ENCODE results near the gene AFP. TPM values are rescaled to one million over a fixed set of nuclear protein-coding genes. Genes with fewer than 3 reads are reported as not detected.

AFP gene
- total and polyA plus RNA-seq, 10 of the 15 experiments (the other 5 are each of a cell fraction or from before 2014, with no cell fraction given), result 0.72 TPM; not detected in 9

DNA sequence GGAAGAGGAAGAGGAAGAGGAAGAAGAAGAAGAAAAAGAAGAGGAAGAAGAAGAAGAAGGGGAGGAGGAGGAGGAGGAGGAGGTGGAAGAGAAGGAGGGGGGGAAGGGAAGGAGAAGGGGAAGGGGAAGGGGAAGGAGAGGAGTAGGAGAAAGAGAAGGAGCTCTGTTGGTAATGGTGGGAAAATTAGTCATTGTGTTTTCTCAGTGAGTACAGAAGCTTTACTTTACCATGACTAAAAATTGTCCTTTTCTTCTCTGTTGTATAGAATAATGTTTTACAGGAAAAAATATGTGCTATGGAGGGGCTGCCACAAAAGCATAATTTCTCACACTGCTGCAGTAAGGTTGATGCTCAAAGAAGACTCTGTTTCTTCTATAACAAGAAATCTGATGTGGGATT is 49.6 kb downstream of the AFP start (continued):
- TF ChIP-seq STAT3 (IDR thresholded peaks at IDR 0.05; ENCODE audit: low read depth, low read length), result no peak

DNA sequence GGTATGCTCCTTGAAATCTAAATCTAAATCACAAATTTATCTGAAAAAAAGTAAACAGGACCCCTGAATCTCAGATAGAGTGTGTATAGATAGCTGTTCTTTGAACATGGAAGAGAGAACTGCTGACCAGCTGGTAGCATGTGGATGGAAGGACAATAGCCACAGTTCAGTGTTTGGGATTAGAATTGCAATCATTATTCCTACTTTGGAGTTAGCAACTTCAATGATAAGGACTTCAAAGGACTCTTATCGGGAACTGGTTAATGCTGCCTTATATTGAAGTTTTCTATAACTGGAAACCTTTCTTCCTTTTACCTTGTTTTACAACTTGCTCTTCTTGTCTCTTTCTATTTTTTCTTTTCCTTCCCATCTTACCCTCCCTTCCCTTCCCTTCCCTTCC is 50.5 kb downstream of the AFP start:
- no peak overlapping the region for H3K4me2 ChIP-seq (ENCODE audit: control insufficient read depth, insufficient read depth)
- no peaks in the 10 kb centered on the region for H3K79me2 ChIP-seq (ENCODE audit: control insufficient read depth, insufficient read depth, low read length)
- intact Hi-C loops (cut with micrococcal nuclease; ENCODE audit: unreplicated experiment) (no loop called here), in situ Hi-C loops (cut with MboI) (no loop called here)
- no peak for FAIRE-seq
- H3K36me3 ChIP-seq (ENCODE audit: control insufficient read depth in 2 of 2, insufficient read depth in 2 of 2, low read length in 1 of 2), result no peaks in the 10 kb centered on the region
- CTCF ChIA-PET, result interaction anchor here (0.6 kb wide), 1 partner anchor 25 kb away, joined by 3 read pairs; no protein-coding TSS in a partner anchor
- ATAC-seq, result no peak
- no peaks in the 10 kb centered on the region for H3K4me1 ChIP-seq (ENCODE audit: control insufficient read depth, insufficient read depth, low read length)
- no peaks in the 10 kb centered on the region for H3K9me3 ChIP-seq (replicated peaks; ENCODE audit: control insufficient read depth, insufficient read depth, low read length)
- H3K4me3 ChIP-seq, result no peak overlapping the region
- BruUV-seq (replicated peaks), result no TSS peak
- DNase-seq (ENCODE audit: low read depth, low spot score), result no peak
- SMC1A ChIA-PET (ENCODE audit: uncharacterized antibody, unreplicated experiment), result no interaction called here
- H3K27ac ChIP-seq (ENCODE audit: control insufficient read depth, insufficient read depth), result no peak overlapping the region
- H4K20me1 ChIP-seq (ENCODE audit: control insufficient read depth, insufficient read depth), result no peaks in the 10 kb centered on the region
- no peak overlapping the region for H2AFZ ChIP-seq (ENCODE audit: control insufficient read depth, low read depth, low read length)
- POLR2A ChIA-PET, result no interaction called here
- WGBS (ENCODE audit: insufficient coverage, insufficient replicate concordance, low lambda C conversion rate, missing lambda C conversion rate), result 80% methylated on average over 1 of the region's 1 CpG
- H3K27me3 ChIP-seq (replicated peaks in 1 of 2; ENCODE audit: control insufficient read depth in 2 of 2, insufficient read depth in 2 of 2, low read length in 1 of 2), result no peaks in the 10 kb centered on the region; a peak in 1 of 4 replicates
- no peak overlapping the region for H3K9ac ChIP-seq (ENCODE audit: control insufficient read depth, insufficient read depth, low read length)
- RAD21 ChIA-PET (ENCODE audit: unreplicated experiment), result no interaction called here
- TF ChIP-seq, protein P1, sequence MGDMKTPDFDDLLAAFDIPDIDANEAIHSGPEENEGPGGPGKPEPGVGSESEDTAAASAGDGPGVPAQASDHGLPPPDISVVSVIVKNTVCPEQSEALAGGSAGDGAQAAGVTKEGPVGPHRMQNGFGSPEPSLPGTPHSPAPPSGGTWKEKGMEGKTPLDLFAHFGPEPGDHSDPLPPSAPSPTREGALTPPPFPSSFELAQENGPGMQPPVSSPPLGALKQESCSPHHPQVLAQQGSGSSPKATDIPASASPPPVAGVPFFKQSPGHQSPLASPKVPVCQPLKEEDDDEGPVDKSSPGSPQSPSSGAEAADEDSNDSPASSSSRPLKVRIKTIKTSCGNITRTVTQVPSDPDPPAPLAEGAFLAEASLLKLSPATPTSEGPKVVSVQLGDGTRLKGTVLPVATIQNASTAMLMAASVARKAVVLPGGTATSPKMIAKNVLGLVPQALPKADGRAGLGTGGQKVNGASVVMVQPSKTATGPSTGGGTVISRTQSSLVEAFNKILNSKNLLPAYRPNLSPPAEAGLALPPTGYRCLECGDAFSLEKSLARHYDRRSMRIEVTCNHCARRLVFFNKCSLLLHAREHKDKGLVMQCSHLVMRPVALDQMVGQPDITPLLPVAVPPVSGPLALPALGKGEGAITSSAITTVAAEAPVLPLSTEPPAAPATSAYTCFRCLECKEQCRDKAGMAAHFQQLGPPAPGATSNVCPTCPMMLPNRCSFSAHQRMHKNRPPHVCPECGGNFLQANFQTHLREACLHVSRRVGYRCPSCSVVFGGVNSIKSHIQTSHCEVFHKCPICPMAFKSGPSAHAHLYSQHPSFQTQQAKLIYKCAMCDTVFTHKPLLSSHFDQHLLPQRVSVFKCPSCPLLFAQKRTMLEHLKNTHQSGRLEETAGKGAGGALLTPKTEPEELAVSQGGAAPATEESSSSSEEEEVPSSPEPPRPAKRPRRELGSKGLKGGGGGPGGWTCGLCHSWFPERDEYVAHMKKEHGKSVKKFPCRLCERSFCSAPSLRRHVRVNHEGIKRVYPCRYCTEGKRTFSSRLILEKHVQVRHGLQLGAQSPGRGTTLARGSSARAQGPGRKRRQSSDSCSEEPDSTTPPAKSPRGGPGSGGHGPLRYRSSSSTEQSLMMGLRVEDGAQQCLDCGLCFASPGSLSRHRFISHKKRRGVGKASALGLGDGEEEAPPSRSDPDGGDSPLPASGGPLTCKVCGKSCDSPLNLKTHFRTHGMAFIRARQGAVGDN (IDR thresholded peaks at IDR 0.05), result no peak
- TF ChIP-seq, protein P2, sequence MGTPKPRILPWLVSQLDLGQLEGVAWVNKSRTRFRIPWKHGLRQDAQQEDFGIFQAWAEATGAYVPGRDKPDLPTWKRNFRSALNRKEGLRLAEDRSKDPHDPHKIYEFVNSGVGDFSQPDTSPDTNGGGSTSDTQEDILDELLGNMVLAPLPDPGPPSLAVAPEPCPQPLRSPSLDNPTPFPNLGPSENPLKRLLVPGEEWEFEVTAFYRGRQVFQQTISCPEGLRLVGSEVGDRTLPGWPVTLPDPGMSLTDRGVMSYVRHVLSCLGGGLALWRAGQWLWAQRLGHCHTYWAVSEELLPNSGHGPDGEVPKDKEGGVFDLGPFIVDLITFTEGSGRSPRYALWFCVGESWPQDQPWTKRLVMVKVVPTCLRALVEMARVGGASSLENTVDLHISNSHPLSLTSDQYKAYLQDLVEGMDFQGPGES (IDR thresholded peaks at IDR 0.05), result no peak
- TF ChIP-seq HCFC1 (IDR thresholded peaks at IDR 0.05; ENCODE audit: low read length) (no peak), SPI1 (IDR thresholded peaks at IDR 0.05; ENCODE audit: borderline replicate concordance, insufficient read depth, low read depth, low read length) (no peak), EZH2 (IDR thresholded peaks at IDR 0.05; ENCODE audit: borderline replicate concordance, control insufficient read depth, low read depth, low read length) (no peak), RBBP5 (conservative IDR thresholded peaks at IDR 0.05) (no peak), KAT2A (conservative IDR thresholded peaks at IDR 0.05; ENCODE audit: control insufficient read depth, low read depth, low read length) (no peak), POLR2A (IDR thresholded peaks at IDR 0.05; ENCODE audit: low read depth, low read length) (no peak), RCOR1 (conservative IDR thresholded peaks at IDR 0.05; ENCODE audit: low read depth, low read length) (no peak), RB1 (IDR thresholded peaks at IDR 0.05; ENCODE audit: borderline replicate concordance) (no peak), MTA3 (IDR thresholded peaks at IDR 0.05; ENCODE audit: borderline replicate concordance, low read length) (no peak), MYC (IDR thresholded peaks at IDR 0.05; ENCODE audit: insufficient read depth, insufficient read length, insufficient replicate concordance, low read length, severe bottlenecking) (no peak), NFYA (IDR thresholded peaks at IDR 0.05; ENCODE audit: borderline replicate concordance, low read depth, low read length) (no peak), PML (IDR thresholded peaks at IDR 0.05; ENCODE audit: low read length) (no peak), CHD2 (IDR thresholded peaks at IDR 0.05; ENCODE audit: borderline replicate concordance, low read depth, low read length) (no peak)
- TF ChIP-seq, protein P3, sequence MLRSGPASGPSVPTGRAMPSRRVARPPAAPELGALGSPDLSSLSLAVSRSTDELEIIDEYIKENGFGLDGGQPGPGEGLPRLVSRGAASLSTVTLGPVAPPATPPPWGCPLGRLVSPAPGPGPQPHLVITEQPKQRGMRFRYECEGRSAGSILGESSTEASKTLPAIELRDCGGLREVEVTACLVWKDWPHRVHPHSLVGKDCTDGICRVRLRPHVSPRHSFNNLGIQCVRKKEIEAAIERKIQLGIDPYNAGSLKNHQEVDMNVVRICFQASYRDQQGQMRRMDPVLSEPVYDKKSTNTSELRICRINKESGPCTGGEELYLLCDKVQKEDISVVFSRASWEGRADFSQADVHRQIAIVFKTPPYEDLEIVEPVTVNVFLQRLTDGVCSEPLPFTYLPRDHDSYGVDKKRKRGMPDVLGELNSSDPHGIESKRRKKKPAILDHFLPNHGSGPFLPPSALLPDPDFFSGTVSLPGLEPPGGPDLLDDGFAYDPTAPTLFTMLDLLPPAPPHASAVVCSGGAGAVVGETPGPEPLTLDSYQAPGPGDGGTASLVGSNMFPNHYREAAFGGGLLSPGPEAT (IDR thresholded peaks at IDR 0.05; ENCODE audit: low read depth), result no peak
- TF ChIP-seq, protein P4, sequence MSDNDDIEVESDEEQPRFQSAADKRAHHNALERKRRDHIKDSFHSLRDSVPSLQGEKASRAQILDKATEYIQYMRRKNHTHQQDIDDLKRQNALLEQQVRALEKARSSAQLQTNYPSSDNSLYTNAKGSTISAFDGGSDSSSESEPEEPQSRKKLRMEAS (IDR thresholded peaks at IDR 0.05; ENCODE audit: low read depth, low read length), result no peak
